Neuronal stem cell (in vitro differentiated cells): ENCODE data around the gene MTTP. TPM values are rescaled to one million over a fixed set of nuclear protein-coding genes. Genes with fewer than 3 reads are reported as not detected.
"Not testable (repeated sequence)": the region's sequence is repeated elsewhere in the genome, so short reads cannot be mapped to it uniquely, and the experiment has no call there.

ENCODE experiments used
- DNase-seq: peaks from one replicate; pipeline ENCODE4 v3.0.0-alpha.2; 2013; ENCODE audit warnings: low spot score
- H2AFZ ChIP-seq: one replicate; pipeline ENCODE4 v1.6.1; 2013; ENCODE audit warnings: mild to moderate bottlenecking, low read length, inconsistent platforms
- H2AK5ac ChIP-seq: 2 replicates; pipeline ENCODE4 v1.6.1; 2013; ENCODE audit warnings: low read depth, mild to moderate bottlenecking, inconsistent platforms, low read length, moderate library complexity, mixed read lengths
- H2BK120ac ChIP-seq: 2 replicates; pipeline ENCODE4 v1.6.1; 2013; ENCODE audit warnings: low read depth, mild to moderate bottlenecking, inconsistent platforms, low read length, moderate library complexity, mixed read lengths
- H2BK12ac ChIP-seq: one replicate; pipeline ENCODE4 v1.6.1; 2013; ENCODE audit warnings: low read length, inconsistent platforms
- H2BK15ac ChIP-seq: 2 replicates; pipeline ENCODE4 v1.6.1; 2013; ENCODE audit warnings: mild to moderate bottlenecking, low read length, inconsistent platforms, mixed read lengths
- H2BK5ac ChIP-seq: one replicate; pipeline ENCODE4 v1.6.1; 2013; ENCODE audit warnings: inconsistent platforms, mild to moderate bottlenecking, low read length, moderate library complexity
- H3K14ac ChIP-seq: one replicate; pipeline ENCODE4 v1.6.1; 2013; ENCODE audit warnings: low read length, inconsistent platforms
- H3K18ac ChIP-seq: 2 replicates; pipeline ENCODE4 v1.6.1; 2013; ENCODE audit warnings: low read length, inconsistent platforms
- H3K23ac ChIP-seq: 2 replicates; pipeline ENCODE4 v1.6.1; 2013; ENCODE audit warnings: low read depth, mild to moderate bottlenecking, mixed read lengths, low read length, inconsistent platforms; ENCODE audit not compliant: poor library complexity
- H3K27ac ChIP-seq: replicated peaks from 3 replicates; pipeline ENCODE4 v1.5.1; 2013; ENCODE audit warnings: low read length, inconsistent platforms
- H3K27me3 ChIP-seq, 3 experiments: 2 replicates each; pipeline ENCODE4 v1.6.1; 2013; ENCODE audit warnings: low read length in 3 of 3, mild to moderate bottlenecking in 2 of 3, inconsistent platforms in 1 of 3, low read depth in 1 of 3, mixed read lengths in 1 of 3, moderate library complexity in 1 of 3; ENCODE audit not compliant: control insufficient read depth in 3 of 3, insufficient read depth in 3 of 3
- H3K36me3 ChIP-seq, 2 donors: replicated peaks in 1 of 2; 2 replicates each; pipeline ENCODE4 v1.6.1; 2013; ENCODE audit warnings: low read length in 2 of 2; ENCODE audit not compliant: control insufficient read depth in 2 of 2, insufficient read depth in 2 of 2
- H3K4ac ChIP-seq: 2 replicates; pipeline ENCODE4 v1.6.1; 2013; ENCODE audit warnings: inconsistent platforms, mild to moderate bottlenecking, low read length, moderate library complexity
- H3K4me1 ChIP-seq, 2 donors: 1 replicate in 1 of 2; 2 replicates in 1 of 2; pipeline ENCODE4 v1.6.1; 2013; ENCODE audit warnings: low read length in 2 of 2, low read depth in 1 of 2; ENCODE audit not compliant: control insufficient read depth in 2 of 2, insufficient read depth in 1 of 2
- H3K4me2 ChIP-seq: one replicate; pipeline ENCODE4 v1.6.1; 2013; ENCODE audit warnings: mild to moderate bottlenecking, low read length, inconsistent platforms; ENCODE audit not compliant: insufficient read depth, poor library complexity, severe bottlenecking
- H3K4me3 ChIP-seq, 2 donors: 2 replicates each; pipeline ENCODE4 v1.5.1; 2013; ENCODE audit warnings: low read length in 2 of 2, mild to moderate bottlenecking in 2 of 2, inconsistent platforms in 1 of 2, moderate library complexity in 1 of 2
- H3K79me1 ChIP-seq: one replicate; pipeline ENCODE4 v1.6.1; 2013; ENCODE audit warnings: low read depth, mild to moderate bottlenecking, inconsistent platforms, low read length, moderate library complexity
- H3K9ac ChIP-seq: one replicate; pipeline ENCODE4 v1.6.1; 2013; ENCODE audit warnings: mild to moderate bottlenecking, low read depth, low read length, inconsistent platforms; ENCODE audit not compliant: poor library complexity
- H3K9me3 ChIP-seq, 2 donors: replicated peaks in 1 of 2; 2 replicates each; pipeline versions ENCODE3 to v1.6.1; 2013; ENCODE audit warnings: low read length in 2 of 2, mild to moderate bottlenecking in 2 of 2, inconsistent platforms in 1 of 2, low read depth in 1 of 2, mixed read lengths in 1 of 2, moderate library complexity in 1 of 2; ENCODE audit not compliant: control insufficient read depth in 2 of 2, insufficient read depth in 1 of 2
- H4K8ac ChIP-seq: one replicate; pipeline ENCODE4 v1.6.1; 2013; ENCODE audit warnings: low read depth, mild to moderate bottlenecking, inconsistent platforms, low read length, moderate library complexity
- H4K91ac ChIP-seq: one replicate; pipeline ENCODE4 v1.6.1; 2013; ENCODE audit warnings: low read length, low read depth, mild to moderate bottlenecking, inconsistent platforms; ENCODE audit not compliant: poor library complexity
- WGBS, 2 donors: extraction: QIAGEN DNeasy Blood & Tissue Kit; methylation state at CpG; one replicate each; pipeline ENCODE4 v1.1.7; 2013; ENCODE audit warnings: missing lambda C conversion rate in 2 of 2, mixed read lengths in 1 of 2; ENCODE audit not compliant: insufficient read length in 2 of 2, insufficient replicate concordance in 1 of 2; ENCODE audit errors: extremely low coverage in 2 of 2; 5-methylcytosine and 5-hydroxymethylcytosine counted together
- polyA plus RNA-seq, 2 experiments: library from polyadenylated mRNA; stranded (reverse); fragments of 200-250 nt; gene quantifications; one replicate each; pipeline ENCODE4 v1.2.3, GENCODE V29; 2013

MTTP gene
- 0.29 TPM for polyA plus RNA-seq (2013, experiment 1 of 2)
- polyA plus RNA-seq (2013, experiment 2 of 2): 0.33 TPM

DNA sequence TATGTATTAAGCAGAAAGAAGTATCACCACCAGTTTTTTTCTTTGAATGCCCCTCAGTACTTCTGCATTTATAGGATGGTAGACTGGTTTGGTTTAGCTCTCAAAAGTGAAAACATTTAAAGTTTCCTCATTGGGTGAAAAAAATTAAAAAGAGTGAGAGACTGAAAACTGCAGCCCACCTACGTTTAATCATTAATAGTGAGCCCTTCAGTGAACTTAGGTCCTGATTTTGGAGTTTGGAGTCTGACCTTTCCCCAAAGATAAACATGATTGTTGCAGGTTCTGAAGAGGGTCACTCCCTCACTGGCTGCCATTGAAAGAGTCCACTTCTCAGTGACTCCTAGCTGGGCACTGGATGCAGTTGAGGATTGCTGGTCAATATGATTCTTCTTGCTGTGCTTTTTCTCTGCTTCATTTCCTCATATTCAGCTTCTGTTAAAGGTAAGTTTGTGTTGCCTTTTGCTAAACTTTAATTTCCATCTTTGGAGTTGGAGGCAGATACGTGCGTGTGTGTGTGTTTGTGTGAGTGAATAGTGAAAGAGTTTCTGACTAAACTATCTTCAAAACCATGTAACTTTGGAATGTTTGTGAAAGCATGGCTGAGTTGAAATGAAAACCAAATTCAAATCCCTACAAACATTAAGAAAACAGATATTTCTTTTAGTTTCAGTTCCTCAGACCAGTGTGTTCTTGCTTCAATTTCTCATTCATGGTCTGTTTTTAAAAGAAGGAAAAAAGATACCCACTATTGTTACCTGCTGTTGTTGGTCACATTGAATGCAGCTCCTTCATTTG, at the start of gene MTTP:
MTTP (plus strand) TSS at position 295 of the 795 bp plus-strand sequence; CDS start at position 381, 86 bp downstream.
- Histone ChIP-seq H3K4ac (no peak within 1 kb of the TSS), H3K14ac (no peak within 1 kb of the TSS), H2BK5ac (no peak within 1 kb of the TSS), H4K8ac (no peak within 1 kb of the TSS), H3K4me1 (peaks cover 0 to 12% of the 10 kb centered on the region in 2 donors), H3K27me3 (no peaks in the 10 kb centered on the region), H3K36me3 (no peaks in the 10 kb centered on the region), H2AFZ (peak within 1 kb of the TSS; percentile 71), H3K4me3 (peak within 1 kb of the TSS in 1 of 2 donors; percentile 42), H2AK5ac (no peak within 1 kb of the TSS), H3K18ac (no peak within 1 kb of the TSS), H2BK15ac (no peak within 1 kb of the TSS), H3K23ac (no peak within 1 kb of the TSS), H4K91ac (no peak within 1 kb of the TSS), H3K9me3 (no peaks in the 10 kb centered on the region), H2BK120ac (no peak within 1 kb of the TSS), H3K27ac (no peak within 1 kb of the TSS), H3K9ac (no peak within 1 kb of the TSS), H2BK12ac (no peak within 1 kb of the TSS), H3K4me2 (no peak within 1 kb of the TSS), H3K79me1 (no peaks in the 10 kb centered on the region)
- DNase-seq: no peak
- WGBS, 2 donors: no CpG with 5 or more reads among the region's 3 CpGs

DNA sequence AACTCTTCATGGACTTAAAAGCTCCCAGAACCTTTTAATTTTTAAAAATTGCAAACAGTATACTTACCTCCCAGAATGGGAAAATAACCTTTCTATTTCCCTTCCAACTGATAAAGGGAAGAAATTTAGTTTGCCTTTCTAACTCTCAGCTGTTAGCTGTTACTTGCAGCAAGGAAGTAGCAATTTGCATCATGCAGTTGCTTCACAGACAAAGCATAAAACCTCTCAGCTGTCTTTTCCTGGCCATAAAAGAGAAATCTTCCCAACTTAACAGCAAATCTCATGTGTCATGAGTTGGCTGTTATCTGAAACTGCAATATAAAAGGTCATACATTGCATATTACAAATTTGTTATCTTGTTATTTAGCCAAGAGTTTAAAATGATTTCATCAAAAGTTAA, 45.4 kb upstream of the MTTP start:
- Histone ChIP-seq H3K27ac (no peak overlapping the region), H3K4ac (no peak overlapping the region), H2BK12ac (no peak overlapping the region), H3K9me3 (no peaks in the 10 kb centered on the region), H3K14ac (no peak overlapping the region), H3K9ac (no peak overlapping the region), H3K36me3 (no peaks in the 10 kb centered on the region), H3K79me1 (no peaks in the 10 kb centered on the region), H3K23ac (no peak overlapping the region), H4K8ac (no peak overlapping the region), H2AK5ac (no peak overlapping the region), H3K4me1 (no peaks in the 10 kb centered on the region), H2BK15ac (no peak overlapping the region), H4K91ac (no peak overlapping the region), H2AFZ (peak overlapping the region; percentile 48), H2BK120ac (no peak overlapping the region), H3K4me3 (no peak overlapping the region), H3K18ac (no peak overlapping the region), H3K4me2 (no peak overlapping the region), H2BK5ac (no peak overlapping the region), H3K27me3 (no peaks in the 10 kb centered on the region)
- DNase-seq: no peak

- H2BK5ac ChIP-seq: no peak overlapping the region
- 100% methylated on average over 2 of the region's 3 CpGs for WGBS, 2 donors
- H3K36me3 ChIP-seq: no peaks in the 10 kb centered on the region
- no peak overlapping the region for H2AK5ac ChIP-seq
- H3K79me1 ChIP-seq: no peaks in the 10 kb centered on the region
- no peak overlapping the region for H3K23ac ChIP-seq
- no peak overlapping the region for H3K18ac ChIP-seq
- no peak overlapping the region for H4K91ac ChIP-seq
- H3K9ac ChIP-seq: no peak overlapping the region
- H3K4me3 ChIP-seq: no peak overlapping the region
- no peak for DNase-seq
- H2BK12ac ChIP-seq: no peak overlapping the region
- no peak overlapping the region for H3K4me2 ChIP-seq
- H3K27ac ChIP-seq: no peak overlapping the region
- no peaks in the 10 kb centered on the region for H3K4me1 ChIP-seq
- no peak overlapping the region for H4K8ac ChIP-seq
- H2BK15ac ChIP-seq: no peak overlapping the region
- H3K4ac ChIP-seq: no peak overlapping the region
- no peak overlapping the region for H2BK120ac ChIP-seq
- H3K27me3 ChIP-seq: no peaks in the 10 kb centered on the region
- no peak overlapping the region for H3K14ac ChIP-seq
- no peak overlapping the region for H2AFZ ChIP-seq
- no peaks in the 10 kb centered on the region for H3K9me3 ChIP-seq
Measured at GRCh38 chr4:99529956-99530355, 44.7 kb upstream of the MTTP start.

GRCh38 chr4:99534699-99535098, 39.9 kb upstream of the MTTP start:
- no CpG with 5 or more reads among the region's 3 CpGs for WGBS, 2 donors
- not testable (repeated sequence) for H3K18ac ChIP-seq, H2BK5ac ChIP-seq, H4K91ac ChIP-seq, H3K79me1 ChIP-seq, H3K27me3 ChIP-seq, H4K8ac ChIP-seq, H2BK120ac ChIP-seq, H3K14ac ChIP-seq, H3K4ac ChIP-seq, H2AK5ac ChIP-seq, H3K27ac ChIP-seq, H3K4me1 ChIP-seq, H3K23ac ChIP-seq, H3K9ac ChIP-seq, H2AFZ ChIP-seq, DNase-seq, H3K36me3 ChIP-seq, H3K4me2 ChIP-seq, H3K9me3 ChIP-seq, H2BK12ac ChIP-seq, H3K4me3 ChIP-seq, H2BK15ac ChIP-seq
